MM.1S (cell line): ENCODE measurements around the gene RBMS3.

Source experiments
- DNase-seq: peaks from one replicate; pipeline ENCODE4 v3.0.0-alpha.2; 2015
- H2AFZ ChIP-seq: fragments of 300-600 bp; sonication (generic); 2 replicates; pipeline ENCODE4 v1.6.0; 2016; ENCODE audit warnings: antibody characterized with exemption, low read length
- H3F3A ChIP-seq: fragments of 300-600 bp; sonication (generic); 2 replicates; pipeline ENCODE4 v1.6.1; 2016; ENCODE audit warnings: mild to moderate bottlenecking, antibody characterized with exemption, low read length, moderate library complexity, mixed read lengths; ENCODE audit not compliant: insufficient read depth
- H3K27ac ChIP-seq: fragments of 300-600 bp; sonication (generic); 2 replicates; pipeline ENCODE4 v1.5.1; 2016; ENCODE audit warnings: mild to moderate bottlenecking, low read length
- H3K27me3 ChIP-seq: fragments of 300-600 bp; sonication (generic); replicated peaks from 2 replicates; pipeline ENCODE4 v1.6.0; 2016; ENCODE audit warnings: low read length; ENCODE audit not compliant: insufficient read depth
- H3K36me3 ChIP-seq: fragments of 300-600 bp; sonication (generic); replicated peaks from 2 replicates; pipeline ENCODE4 v1.6.1; 2016; ENCODE audit warnings: mild to moderate bottlenecking, low read length, mixed read lengths; ENCODE audit not compliant: insufficient read depth
- H3K4me1 ChIP-seq: fragments of 300-600 bp; sonication (generic); 2 replicates; pipeline ENCODE4 v1.6.1; 2016; ENCODE audit warnings: low read length, mixed read lengths
- H3K4me2 ChIP-seq: fragments of 300-600 bp; sonication (generic); 2 replicates; pipeline ENCODE4 v1.6.0; 2016; ENCODE audit warnings: low read depth, low read length
- H3K4me3 ChIP-seq: fragments of 300-600 bp; sonication (generic); 2 replicates; pipeline ENCODE4 v1.5.1; 2016; ENCODE audit warnings: low read length, mixed read lengths
- H3K79me2 ChIP-seq: fragments of 300-600 bp; sonication (generic); 2 replicates; pipeline ENCODE4 v1.6.1; 2016; ENCODE audit warnings: mixed run types, low read length, mixed read lengths
- H3K9ac ChIP-seq: fragments of 300-600 bp; sonication (generic); 2 replicates; pipeline ENCODE4 v1.6.1; 2016; ENCODE audit warnings: low read length, mixed read lengths
- H3K9me2 ChIP-seq: fragments of 300-600 bp; sonication (generic); replicated peaks from 2 replicates; pipeline ENCODE4 v1.6.1; 2016; ENCODE audit warnings: mild to moderate bottlenecking, low read length, mixed read lengths; ENCODE audit not compliant: insufficient read depth
- H3K9me3 ChIP-seq: fragments of 300-600 bp; sonication (generic); replicated peaks from 2 replicates; pipeline ENCODE4 v1.6.1; 2016; ENCODE audit warnings: mild to moderate bottlenecking, low read length, mixed read lengths; ENCODE audit not compliant: insufficient read depth
- H4K20me1 ChIP-seq: fragments of 300-600 bp; sonication (generic); 2 replicates; pipeline ENCODE4 v1.6.1; 2016; ENCODE audit warnings: mild to moderate bottlenecking, low read length, moderate library complexity, mixed read lengths; ENCODE audit not compliant: insufficient read depth
- CTCF ChIP-seq: fragments of 300-600 bp; sonication (generic); IDR thresholded peaks from 2 replicates; pipeline ENCODE4 v1.5.1; 2016; ENCODE audit warnings: antibody characterized with exemption, low read length, mixed read lengths
- EZH2 ChIP-seq: fragments of 300-600 bp; sonication (generic); optimal IDR thresholded peaks from 2 replicates; pipeline ENCODE3; 2017; ENCODE audit warnings: low read depth, mild to moderate bottlenecking, antibody characterized with exemption, low read length, mixed read lengths
- EZH2phosphoT487 ChIP-seq: fragments of 300-600 bp; sonication (generic); IDR thresholded peaks from 2 replicates; pipeline ENCODE4 v1.6.1; 2018; ENCODE audit warnings: antibody characterized with exemption, low read length

RBMS3 gene

DNA sequence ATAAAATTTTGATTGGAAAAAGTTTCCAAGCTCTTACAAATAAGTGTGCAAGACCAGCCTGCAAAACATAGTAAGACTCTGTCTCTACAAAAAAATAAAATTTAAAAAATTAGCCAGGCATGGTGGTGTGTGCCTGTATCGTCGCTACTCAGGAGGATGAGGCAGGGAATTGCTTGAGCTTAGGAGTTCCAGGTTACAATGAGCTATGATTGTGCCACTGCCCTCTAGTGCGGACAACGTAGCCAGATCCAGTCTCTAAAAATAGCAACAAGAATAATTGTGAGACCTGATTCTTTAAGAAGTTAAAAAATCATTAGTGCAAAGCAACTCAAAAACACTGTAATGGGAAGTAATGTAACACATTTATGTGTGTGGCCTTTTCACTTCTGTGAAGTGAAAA is 251.6 kb downstream of the RBMS3 start:
- TF ChIP-seq EZH2phosphoT487: no peak
- TF ChIP-seq EZH2: no peak
- TF ChIP-seq CTCF: no peak
- Histone ChIP-seq H3K27ac (no peak overlapping the region), H3K9me3 (no peaks in the 10 kb centered on the region), H4K20me1 (no peaks in the 10 kb centered on the region), H3K9ac (no peak overlapping the region), H3K79me2 (no peaks in the 10 kb centered on the region), H3K9me2 (no peaks in the 10 kb centered on the region), H3F3A (no peaks in the 10 kb centered on the region), H3K4me2 (no peak overlapping the region), H3K4me1 (no peaks in the 10 kb centered on the region), H3K27me3 (no peaks in the 10 kb centered on the region), H3K36me3 (no peaks in the 10 kb centered on the region), H2AFZ (no peak overlapping the region), H3K4me3 (no peak overlapping the region)
- DNase-seq: no peak

DNA sequence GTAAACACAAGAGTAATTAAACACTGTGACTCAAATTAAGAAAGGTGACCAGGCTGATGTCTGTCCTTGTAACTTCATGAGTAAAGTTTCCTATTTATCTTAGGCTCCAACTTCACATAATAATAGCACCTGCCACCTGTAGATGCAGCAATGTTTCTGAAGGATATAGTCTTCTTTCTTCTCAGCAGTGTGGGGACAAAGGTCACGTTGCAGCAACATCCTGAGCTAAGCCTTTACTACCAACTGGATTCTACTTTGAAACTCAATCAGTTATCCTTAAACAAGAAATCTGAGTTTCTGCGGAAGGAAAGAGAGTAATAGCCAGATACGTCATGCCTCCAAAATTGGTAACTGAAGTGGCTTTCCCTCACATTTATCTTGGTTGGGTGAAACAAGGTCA is 253.1 kb downstream of the RBMS3 start:
- Histone ChIP-seq H3K4me3 (no peak overlapping the region), H3K27me3 (no peaks in the 10 kb centered on the region), H3K9ac (no peak overlapping the region), H2AFZ (no peak overlapping the region), H3K9me2 (no peaks in the 10 kb centered on the region), H3K4me1 (no peaks in the 10 kb centered on the region), H3K4me2 (no peak overlapping the region), H3K9me3 (no peaks in the 10 kb centered on the region), H4K20me1 (no peaks in the 10 kb centered on the region), H3K27ac (no peak overlapping the region), H3F3A (no peaks in the 10 kb centered on the region), H3K79me2 (no peaks in the 10 kb centered on the region), H3K36me3 (no peaks in the 10 kb centered on the region)
- no peak for TF ChIP-seq EZH2phosphoT487
- no peak for TF ChIP-seq CTCF
- TF ChIP-seq EZH2: no peak
- DNase-seq: no peak

DNA sequence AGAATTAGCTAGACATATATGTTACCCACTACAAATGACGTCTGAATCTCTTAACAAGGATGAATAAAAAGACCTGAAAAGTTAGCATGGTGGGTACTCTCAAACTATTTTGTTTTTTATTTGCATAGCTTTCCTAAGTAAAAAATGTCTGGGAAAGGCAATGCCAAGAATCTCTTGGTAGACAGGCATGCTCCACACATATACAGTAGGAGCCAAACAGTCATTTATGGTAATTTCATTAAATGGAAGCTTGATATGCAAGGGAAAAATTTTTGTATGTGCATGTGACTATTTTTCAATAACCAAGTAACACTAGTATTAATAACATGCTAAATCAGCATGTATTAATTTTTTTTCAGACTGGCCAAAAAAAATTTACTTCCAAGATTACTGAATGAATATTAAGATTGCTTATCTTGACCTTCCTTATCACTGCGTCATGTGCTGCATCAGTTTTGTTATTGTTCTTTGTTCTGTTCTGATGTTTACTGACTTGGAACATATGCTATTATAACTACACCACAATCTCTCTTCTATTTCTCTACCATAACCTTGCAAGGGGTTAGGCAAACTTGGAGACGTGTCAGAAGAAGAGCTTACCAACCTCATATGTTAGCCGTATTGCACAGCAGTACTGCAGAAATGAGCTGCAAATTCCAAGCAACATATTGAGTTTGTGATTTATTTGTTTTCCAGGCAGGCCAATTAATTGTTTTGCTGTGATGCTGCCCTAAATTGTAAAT is 255.3 kb downstream of the RBMS3 start:
- H3K4me3 ChIP-seq: no peak overlapping the region
- TF ChIP-seq CTCF: no peak
- no peaks in the 10 kb centered on the region for H4K20me1 ChIP-seq
- H3K27me3 ChIP-seq: no peaks in the 10 kb centered on the region
- no peak overlapping the region for H2AFZ ChIP-seq
- no peaks in the 10 kb centered on the region for H3K79me2 ChIP-seq
- H3K9ac ChIP-seq: no peak overlapping the region
- no peaks in the 10 kb centered on the region for H3K9me2 ChIP-seq
- no peak overlapping the region for H3K27ac ChIP-seq
- no peaks in the 10 kb centered on the region for H3K9me3 ChIP-seq
- DNase-seq: no peak
- no peaks in the 10 kb centered on the region for H3K4me1 ChIP-seq
- no peaks in the 10 kb centered on the region for H3K36me3 ChIP-seq
- H3K4me2 ChIP-seq: no peak overlapping the region
- no peaks in the 10 kb centered on the region for H3F3A ChIP-seq
